ENCODE measurements around the gene NGEF. TPM values are rescaled to one million over a fixed set of nuclear protein-coding genes. Genes with fewer than 3 reads are reported as not detected.

The NGEF gene, protein sequence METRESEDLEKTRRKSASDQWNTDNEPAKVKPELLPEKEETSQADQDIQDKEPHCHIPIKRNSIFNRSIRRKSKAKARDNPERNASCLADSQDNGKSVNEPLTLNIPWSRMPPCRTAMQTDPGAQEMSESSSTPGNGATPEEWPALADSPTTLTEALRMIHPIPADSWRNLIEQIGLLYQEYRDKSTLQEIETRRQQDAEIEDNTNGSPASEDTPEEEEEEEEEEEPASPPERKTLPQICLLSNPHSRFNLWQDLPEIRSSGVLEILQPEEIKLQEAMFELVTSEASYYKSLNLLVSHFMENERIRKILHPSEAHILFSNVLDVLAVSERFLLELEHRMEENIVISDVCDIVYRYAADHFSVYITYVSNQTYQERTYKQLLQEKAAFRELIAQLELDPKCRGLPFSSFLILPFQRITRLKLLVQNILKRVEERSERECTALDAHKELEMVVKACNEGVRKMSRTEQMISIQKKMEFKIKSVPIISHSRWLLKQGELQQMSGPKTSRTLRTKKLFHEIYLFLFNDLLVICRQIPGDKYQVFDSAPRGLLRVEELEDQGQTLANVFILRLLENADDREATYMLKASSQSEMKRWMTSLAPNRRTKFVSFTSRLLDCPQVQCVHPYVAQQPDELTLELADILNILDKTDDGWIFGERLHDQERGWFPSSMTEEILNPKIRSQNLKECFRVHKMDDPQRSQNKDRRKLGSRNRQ
- total RNA-seq (1 to 10 TPM; 3.3 to 7.1 (median 4.5) TPM), polyA plus RNA-seq (1 to 10 TPM; 6.1 to 6.4 TPM)

DNA sequence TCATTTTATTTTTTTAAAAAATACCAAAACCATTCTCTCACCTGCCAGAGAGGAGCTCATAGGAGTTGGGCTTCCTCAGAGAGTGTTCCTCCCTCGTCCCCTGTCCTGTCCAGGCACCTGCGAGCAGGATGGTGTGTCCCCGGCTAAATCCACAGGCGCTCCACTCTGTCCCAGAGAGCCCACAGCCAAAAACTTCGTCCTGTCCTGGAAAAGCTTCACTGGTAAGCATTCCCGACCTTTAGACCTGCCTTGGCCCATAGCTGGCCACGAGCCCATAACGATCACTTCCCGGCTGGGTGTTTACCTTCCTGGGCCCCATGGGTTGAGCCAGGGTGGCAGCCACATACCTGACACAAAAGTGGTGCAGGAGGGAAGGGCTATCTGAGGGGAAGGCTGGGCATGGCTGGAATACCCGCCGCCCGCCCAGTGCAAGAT is at the start of gene NGEF:
NGEF (minus strand) TSS at position 230 of the 435 bp plus-strand sequence. CDS start 38,366 bp downstream, outside the sequence.
- intact Hi-C loops (cut with DNase I) = no loop called here
- Histone ChIP-seq H3K36me3 (no peaks in the 10 kb centered on the region), H3K27me3 (no peaks in the 10 kb centered on the region), H3K4me1 (peaks cover 4 to 20% (median 7%) of the 10 kb centered on the region in 3 donors), H3K4me3 (peak within 1 kb of the TSS in 3 of 4 donors; percentile 2 to 35 (median 32)), H3K27ac (peak within 1 kb of the TSS; percentile 29 to 88 (median 76)), H3K9me3 (no peaks in the 10 kb centered on the region)
- FAIRE-seq = no peak
- WGBS, 2 donors = 18 to 20% methylated on average over 12 of the region's 12 CpGs
- TF ChIP-seq, protein P1, sequence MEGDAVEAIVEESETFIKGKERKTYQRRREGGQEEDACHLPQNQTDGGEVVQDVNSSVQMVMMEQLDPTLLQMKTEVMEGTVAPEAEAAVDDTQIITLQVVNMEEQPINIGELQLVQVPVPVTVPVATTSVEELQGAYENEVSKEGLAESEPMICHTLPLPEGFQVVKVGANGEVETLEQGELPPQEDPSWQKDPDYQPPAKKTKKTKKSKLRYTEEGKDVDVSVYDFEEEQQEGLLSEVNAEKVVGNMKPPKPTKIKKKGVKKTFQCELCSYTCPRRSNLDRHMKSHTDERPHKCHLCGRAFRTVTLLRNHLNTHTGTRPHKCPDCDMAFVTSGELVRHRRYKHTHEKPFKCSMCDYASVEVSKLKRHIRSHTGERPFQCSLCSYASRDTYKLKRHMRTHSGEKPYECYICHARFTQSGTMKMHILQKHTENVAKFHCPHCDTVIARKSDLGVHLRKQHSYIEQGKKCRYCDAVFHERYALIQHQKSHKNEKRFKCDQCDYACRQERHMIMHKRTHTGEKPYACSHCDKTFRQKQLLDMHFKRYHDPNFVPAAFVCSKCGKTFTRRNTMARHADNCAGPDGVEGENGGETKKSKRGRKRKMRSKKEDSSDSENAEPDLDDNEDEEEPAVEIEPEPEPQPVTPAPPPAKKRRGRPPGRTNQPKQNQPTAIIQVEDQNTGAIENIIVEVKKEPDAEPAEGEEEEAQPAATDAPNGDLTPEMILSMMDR (IDR thresholded peaks at IDR 0.05) = no peak
- DNase-seq = peak; percentile 83 to 94 (median 88)
- ATAC-seq = peak; percentile 94 to 97 (median 95)

DNA sequence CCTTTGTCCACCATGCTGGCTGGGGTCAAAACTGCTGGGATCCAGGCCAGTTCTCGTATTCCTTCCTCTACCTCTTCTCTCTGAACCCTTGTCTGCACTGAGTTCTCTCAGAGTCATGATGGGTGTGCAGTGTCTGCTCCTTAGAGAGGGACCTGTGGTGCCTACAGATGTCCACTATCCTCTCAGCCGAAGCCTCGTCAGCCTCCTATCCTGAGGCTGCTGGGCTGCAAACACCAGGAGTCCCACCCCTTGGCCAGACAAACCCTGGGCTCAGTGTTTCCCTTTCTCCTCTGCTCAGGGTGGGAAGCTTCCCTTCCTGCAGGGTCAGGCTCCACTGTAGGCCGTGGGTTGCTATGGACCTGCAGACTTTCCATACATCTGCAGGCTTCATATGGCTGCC is 49.4 kb upstream of the NGEF start:
- Histone ChIP-seq H3K27me3 (no peaks in the 10 kb centered on the region), H3K27ac (peak overlapping the region in 1 of 4 donors; percentile 27), H3K36me3 (no peaks in the 10 kb centered on the region), H3K4me3 (peak overlapping the region in 1 of 4 donors; percentile 41), H3K9me3 (no peaks in the 10 kb centered on the region), H3K4me1 (no peaks in the 10 kb centered on the region)
- FAIRE-seq (no peak), DNase-seq (no peak), ATAC-seq (peak in 2 of 4 donors; percentile 13 to 16)
- TF ChIP-seq, protein P1 (IDR thresholded peaks at IDR 0.05) = no peak
- intact Hi-C loops (cut with DNase I) = no loop called here
- 85 to 89% methylated on average over 4 of the region's 4 CpGs for WGBS, 2 donors

DNA sequence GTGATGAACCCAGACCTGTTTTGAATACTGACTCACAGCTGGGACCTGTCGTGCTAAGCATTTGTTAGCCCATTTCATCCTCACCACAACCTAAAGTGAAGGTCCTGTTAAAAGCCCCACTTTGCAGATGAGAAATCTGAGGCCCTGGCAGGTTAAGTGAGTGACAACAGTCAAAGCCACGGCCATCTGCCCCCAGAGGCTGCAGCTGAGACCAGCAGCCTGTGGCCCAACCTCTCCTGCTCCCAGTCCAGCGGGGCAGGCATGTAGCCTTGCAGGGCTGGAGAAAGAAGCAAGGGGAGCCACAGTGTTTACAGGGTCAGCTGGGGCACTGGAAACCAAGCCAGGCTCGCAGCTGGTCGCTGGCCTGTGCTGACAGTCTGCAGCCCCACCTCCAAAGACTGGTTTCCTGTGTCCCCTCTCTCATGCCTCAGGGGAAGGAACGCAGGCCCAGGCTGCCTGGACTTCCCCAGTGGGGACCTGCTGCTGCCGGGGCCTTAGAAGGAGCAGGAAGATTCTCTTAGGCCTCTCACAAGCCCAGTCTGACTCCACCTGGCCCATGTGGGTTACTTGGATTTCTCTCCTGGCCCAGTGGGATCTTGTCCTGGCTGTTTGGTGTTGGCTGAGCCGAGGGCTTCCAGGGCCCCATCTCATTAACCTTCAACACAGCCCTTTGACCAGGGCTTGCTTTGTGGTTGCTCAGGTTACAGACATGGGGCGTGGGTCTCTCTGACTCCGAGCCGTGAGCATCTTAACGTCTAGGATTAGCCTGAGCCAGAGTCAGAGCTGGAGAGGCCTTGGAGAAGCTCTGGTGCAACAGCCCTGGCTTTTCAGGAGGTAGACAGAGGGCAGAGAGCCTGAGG is 48.8 kb upstream of the NGEF start:
- Histone ChIP-seq H3K4me1 (no peaks in the 10 kb centered on the region), H3K27me3 (no peaks in the 10 kb centered on the region), H3K36me3 (no peaks in the 10 kb centered on the region), H3K27ac (peak overlapping the region in 2 of 4 donors; percentile 12 to 31), H3K9me3 (no peaks in the 10 kb centered on the region), H3K4me3 (peak overlapping the region in 1 of 4 donors; percentile 41)
- 53 to 57% methylated on average over 12 of the region's 12 CpGs for WGBS, 2 donors
- DNase-seq = peak in 1 of 6 donors; percentile 53
- TF ChIP-seq, protein P1 (IDR thresholded peaks at IDR 0.05) = no peak
- ATAC-seq = peak in 3 of 4 donors; percentile 32 to 61 (median 51)
- intact Hi-C loops (cut with DNase I) = no loop called here
- no peak for FAIRE-seq

DNA sequence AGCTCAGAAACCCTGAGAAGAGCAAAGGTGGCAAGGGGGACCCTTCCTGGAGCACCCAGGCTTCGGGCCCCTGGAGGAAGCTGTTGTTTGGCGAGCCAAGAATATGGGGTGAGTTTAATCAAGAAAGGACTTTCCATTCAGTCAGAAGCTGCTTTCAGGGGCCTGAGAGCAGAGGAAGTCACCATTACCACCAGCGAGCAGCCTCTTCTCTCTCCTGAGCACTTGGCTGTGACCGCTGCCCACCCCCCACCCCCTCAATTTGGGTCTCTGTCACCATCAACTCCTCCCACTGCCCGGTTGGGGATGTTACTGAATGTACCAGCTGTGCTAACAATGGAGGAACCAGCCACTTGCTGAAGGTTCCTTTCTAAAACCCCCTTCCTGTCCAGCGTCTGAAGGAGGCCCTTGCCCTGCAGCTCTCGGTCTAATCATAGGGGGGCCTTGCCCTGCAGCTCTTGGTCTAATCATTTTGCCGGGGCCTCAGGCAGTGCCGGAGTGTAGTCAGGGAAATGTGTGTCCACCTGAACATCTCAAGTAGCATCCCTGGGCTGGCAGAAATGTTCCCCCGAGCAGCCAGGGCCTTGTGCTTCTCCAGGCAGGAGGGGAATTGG is 48.0 kb upstream of the NGEF start:
- H3K9me3 ChIP-seq = no peaks in the 10 kb centered on the region
- peak in 1 of 6 donors; percentile 20 for DNase-seq
- no peak for FAIRE-seq
- intact Hi-C loops (cut with DNase I) = no loop called here
- TF ChIP-seq, protein P1 (IDR thresholded peaks at IDR 0.05) = no peak
- peak overlapping the region in 1 of 4 donors; percentile 41 for H3K4me3 ChIP-seq
- peak overlapping the region in 2 of 4 donors; percentile 12 to 55 for H3K27ac ChIP-seq
- peak in 1 of 4 donors; percentile 19 for ATAC-seq
- no peaks in the 10 kb centered on the region for H3K27me3 ChIP-seq
- H3K4me1 ChIP-seq = no peaks in the 10 kb centered on the region
- 72 to 81% methylated on average over 10 of the region's 10 CpGs for WGBS, 2 donors
- H3K36me3 ChIP-seq = no peaks in the 10 kb centered on the region
